ENCODE measurements around the gene CIZ1. TPM values are rescaled to one million over a fixed set of nuclear protein-coding genes. Genes with fewer than 3 reads are reported as not detected.

Gene CIZ1
- total and polyA plus RNA-seq, 2 of the 13 experiments (the other 11 are each of a cell fraction or from before 2014, with no cell fraction given), result 30.6 to 50.3 TPM

GRCh38 chr9:128127568-128127989, 63.8 kb downstream of the CIZ1 start, which contains the start of gene PTGES2 (continued):
- TF ChIP-seq ZBTB40 (IDR thresholded peaks at IDR 0.05), result no peak
- peak; percentile 52; the same call in 1 of the 2 replicates for TF ChIP-seq ZBTB40 (CRISPR knock-in tag; IDR thresholded peaks at IDR 0.05)
- TF ChIP-seq SRY (CRISPR knock-in tag; IDR thresholded peaks at IDR 0.05), result 0 out of 2 replicates have a peak, but pooled peaks have one; percentile 79
- no peak for TF ChIP-seq NONO (IDR thresholded peaks at IDR 0.05)
- TF ChIP-seq NONO (CRISPR knock-in tag; conservative IDR thresholded peaks at IDR 0.05), result peak; percentile 52; the same call in 1 of the 2 replicates
- TF ChIP-seq RARA (CRISPR knock-in tag; IDR thresholded peaks at IDR 0.05), result peak; percentile 5; the same call in 1 of the 2 replicates
- peak; percentile 78 for TF ChIP-seq BCL3 (CRISPR knock-in tag; IDR thresholded peaks at IDR 0.05)
- no peak for TF ChIP-seq FLYWCH1 (CRISPR knock-in tag; IDR thresholded peaks at IDR 0.05)
- TF ChIP-seq BORCS8-MEF2B (CRISPR knock-in tag; IDR thresholded peaks at IDR 0.05), result 0 out of 2 replicates have a peak, but pooled peaks have one; percentile 24
- no peak for TF ChIP-seq CEBPB (IDR thresholded peaks at IDR 0.05; ENCODE audit: borderline replicate concordance, low read depth, low read length)
- 0 out of 2 replicates have a peak, but pooled peaks have one; percentile 30 for TF ChIP-seq REL (CRISPR knock-in tag; conservative IDR thresholded peaks at IDR 0.05)
- no peak for TF ChIP-seq ZBTB25 (CRISPR knock-in tag; IDR thresholded peaks at IDR 0.05)
- TF ChIP-seq TAF15 (IDR thresholded peaks at IDR 0.05; ENCODE audit: low read depth, low read length, poor library complexity, severe bottlenecking), result no peak
- 0 out of 4 replicates have a peak, but pooled peaks of 1 of the 2 experiments have one; percentile 44 for TF ChIP-seq KLF16 (CRISPR knock-in tag; IDR thresholded peaks at IDR 0.05)
- TF ChIP-seq ZNF841 (CRISPR knock-in tag; IDR thresholded peaks at IDR 0.05; ENCODE audit: borderline replicate concordance), result peak; percentile 18; the same call in 1 of the 2 replicates
- TF ChIP-seq BRCA1 (CRISPR knock-in tag; IDR thresholded peaks at IDR 0.05), result no peak
- TF ChIP-seq YY1 (IDR thresholded peaks at IDR 0.05; ENCODE audit: insufficient read depth, insufficient replicate concordance, low read depth, low read length), result peak; percentile 46
- no peak for TF ChIP-seq ZNF704 (CRISPR knock-in tag; IDR thresholded peaks at IDR 0.05; ENCODE audit: borderline replicate concordance)

Data from HepG2 (cell line).